HG02870 (cell line): ENCODE results near the gene APMAP.

Experiments
- ATAC-seq: cut with Tn5 transposase; IDR thresholded peaks from one replicate; pipeline ENCODE4 v1.9.1; 2021; ENCODE audit warnings: mild to moderate bottlenecking, moderate library complexity; ENCODE audit not compliant: unreplicated experiment

Gene APMAP

GRCh38 chr20:24914388-24915241 is 77.9 kb downstream of the APMAP start:
- no peak for ATAC-seq

GRCh38 chr20:24913076-24913628 is 79.4 kb downstream of the APMAP start:
- ATAC-seq = no peak
